Fibroblast of skin of left biceps (primary cell): ENCODE measurements around the gene TMEM132D.

Experiments used
- DNase-seq, 2 experiments: peaks; one replicate each; pipeline ENCODE4 v3.0.0-alpha.2; 2013; ENCODE audit warnings: low read depth in 2 of 2

Gene TMEM132D

GRCh38 chr12:129727100-129727499 lies 176.7 kb downstream of the TMEM132D start:
- DNase-seq, result no peak

DNA sequence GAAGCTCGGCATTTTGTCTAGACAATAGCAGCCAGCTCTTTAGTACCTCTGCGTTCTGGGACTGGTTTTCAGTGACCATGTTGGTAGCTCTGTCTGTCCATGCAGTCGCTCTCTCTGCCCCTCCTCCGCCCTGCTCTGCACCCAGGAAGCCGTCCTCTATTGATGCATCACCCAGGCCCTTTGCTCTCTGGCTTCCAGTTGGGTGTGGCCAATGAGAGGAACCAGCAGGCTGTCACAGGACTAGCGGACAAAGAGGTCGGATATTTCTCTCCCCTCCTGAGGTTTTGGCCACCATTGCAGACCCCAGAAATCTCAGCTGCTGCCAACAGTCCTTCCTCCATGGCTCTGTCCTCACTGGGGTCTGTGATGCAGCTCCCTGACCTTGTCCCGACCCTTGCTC lies 180.6 kb downstream of the TMEM132D start:
- no peak for DNase-seq

GRCh38 chr12:129720618-129721017 lies 183.2 kb downstream of the TMEM132D start:
- DNase-seq, result no peak

DNA sequence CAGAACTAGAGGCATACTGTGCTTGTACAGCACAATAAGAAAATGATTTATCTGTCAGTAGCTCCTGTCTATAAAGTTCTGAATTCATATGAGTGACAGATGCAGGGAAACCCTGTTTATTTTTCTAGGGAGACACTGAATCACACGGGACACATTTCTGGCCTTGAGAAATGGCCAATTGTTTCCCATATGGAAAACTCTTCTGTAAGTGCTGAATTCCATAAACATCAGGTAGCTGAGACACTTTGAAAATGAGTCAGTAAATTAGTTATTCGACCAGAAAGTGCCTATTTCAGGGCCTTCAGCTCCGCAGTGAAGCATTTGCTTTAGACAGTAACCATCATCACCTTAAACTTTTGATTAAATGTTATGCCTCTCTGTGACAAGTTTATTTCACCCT lies 184.4 kb downstream of the TMEM132D start:
- DNase-seq, result no peak

DNA sequence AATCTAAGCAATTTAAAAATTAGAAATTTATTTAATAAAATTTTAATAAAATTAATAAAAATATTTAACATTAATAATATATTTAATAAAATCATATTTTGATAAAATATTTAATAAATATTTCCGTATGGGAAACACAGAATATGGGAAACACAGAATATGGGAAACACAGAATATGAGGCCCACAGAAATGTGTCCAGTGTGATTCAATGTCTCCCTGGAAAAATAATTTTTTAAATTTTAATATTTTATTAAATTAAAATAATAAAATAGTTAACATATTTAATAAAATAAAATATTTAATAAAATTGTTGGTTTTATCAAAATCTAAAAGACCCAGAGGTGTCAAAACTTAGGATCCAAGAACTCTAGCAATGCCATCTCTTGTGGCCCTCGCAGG lies 186.4 kb downstream of the TMEM132D start:
- DNase-seq, result no peak

GRCh38 chr12:129716825-129717224 lies 187.0 kb downstream of the TMEM132D start:
- no peak for DNase-seq

DNA sequence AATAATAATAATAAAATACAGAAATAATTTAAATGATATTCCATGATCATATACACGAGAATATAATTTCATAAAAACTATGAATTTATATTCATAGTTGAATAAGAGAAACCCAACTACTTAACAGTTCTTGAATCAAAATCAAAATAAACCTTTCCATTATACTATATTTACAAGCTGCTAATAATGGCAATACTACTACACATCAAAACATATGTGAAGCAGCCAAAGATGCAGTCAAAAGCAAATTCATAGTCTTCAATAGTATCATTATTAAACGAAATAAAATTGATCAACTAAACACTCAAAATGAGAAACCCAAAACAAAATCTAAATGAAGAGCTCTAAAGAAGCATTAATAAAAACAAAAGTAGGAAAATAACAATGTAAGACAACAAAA lies 197.1 kb downstream of the TMEM132D start:
- no peak for DNase-seq

DNA sequence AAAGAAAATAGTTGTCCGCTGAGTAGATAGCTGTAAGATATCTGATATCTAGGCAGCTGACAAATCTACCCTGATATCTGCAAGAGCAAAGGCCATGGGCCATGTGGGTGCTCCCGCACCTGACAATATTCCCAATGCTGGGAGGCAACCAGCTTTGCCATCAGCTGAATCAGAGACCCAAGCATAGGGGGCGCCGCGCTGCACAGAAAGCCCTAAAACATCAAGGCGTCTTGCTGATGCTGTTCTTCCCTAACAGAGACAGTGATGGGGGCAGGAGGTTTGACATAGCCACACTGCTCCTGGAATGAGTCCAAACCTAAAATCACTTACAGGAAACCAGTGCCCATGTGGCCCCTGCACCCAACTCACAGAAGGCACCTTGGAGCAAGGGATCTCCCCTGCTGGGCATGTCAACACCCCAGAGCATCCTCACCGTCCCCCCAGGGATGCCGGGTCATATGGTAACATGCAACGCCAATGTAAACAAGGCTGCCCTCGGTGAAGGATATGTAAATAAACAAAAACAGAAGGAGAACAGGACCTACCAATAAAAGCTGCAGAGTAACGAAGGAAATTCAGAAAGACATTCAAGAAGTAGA lies 199.5 kb downstream of the TMEM132D start:
- DNase-seq, result no peak

- DNase-seq, result peak in 1 of 2 experiments; percentile 6
Observed at GRCh38 chr12:129701631-129702101, 202.2 kb downstream of the TMEM132D start.

GRCh38 chr12:129700036-129700435 lies 203.8 kb downstream of the TMEM132D start:
- no peak for DNase-seq

DNA sequence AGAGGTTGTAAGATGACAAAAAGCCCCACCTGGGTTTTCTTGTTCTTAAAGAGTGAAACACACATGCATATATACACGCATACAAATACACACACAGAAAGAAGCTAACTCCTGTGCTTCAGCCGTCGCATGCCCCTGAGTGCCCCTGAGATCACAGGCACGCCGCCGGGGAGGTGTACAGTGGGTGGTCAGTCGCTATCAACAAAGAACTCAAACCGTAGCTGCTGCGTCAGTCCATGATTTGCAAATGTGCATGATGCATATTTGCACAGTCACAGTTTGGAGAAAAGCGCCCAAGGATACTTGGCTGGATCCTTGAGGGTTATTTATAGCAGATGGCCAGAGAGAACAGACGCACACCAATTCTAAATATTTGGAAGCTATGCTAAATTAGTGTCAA lies 206.9 kb downstream of the TMEM132D start:
- DNase-seq, result peak in 1 of 2 experiments; percentile 15

- no peak for DNase-seq
Observed at GRCh38 chr12:129696405-129696804, 207.4 kb downstream of the TMEM132D start.

- no peak for DNase-seq
Observed at GRCh38 chr12:129693731-129694130, 210.1 kb downstream of the TMEM132D start.

DNA sequence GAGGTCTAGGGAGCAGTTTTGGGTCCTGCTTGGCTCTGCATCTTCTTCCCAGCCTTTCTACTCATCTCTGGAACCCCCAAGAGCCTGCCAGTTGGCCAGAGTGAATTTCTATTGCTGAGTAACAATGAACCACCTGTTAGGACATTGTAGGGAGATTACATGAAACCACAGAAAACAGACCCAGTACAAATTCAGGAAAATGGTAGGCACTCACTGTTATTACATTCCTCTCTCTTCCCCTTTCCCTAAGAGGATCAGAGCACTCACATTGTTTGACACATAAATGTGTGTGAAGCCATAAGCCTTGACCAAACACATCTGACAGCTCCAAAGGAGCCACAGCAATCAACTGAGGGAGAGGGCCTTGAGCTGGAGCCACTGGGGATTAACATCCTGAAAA lies 216.1 kb downstream of the TMEM132D start:
- DNase-seq, result no peak

GRCh38 chr12:129681830-129682229 lies 222.0 kb downstream of the TMEM132D start:
- DNase-seq, result no peak

GRCh38 chr12:129681151-129681550 lies 222.7 kb downstream of the TMEM132D start:
- no peak for DNase-seq

DNA sequence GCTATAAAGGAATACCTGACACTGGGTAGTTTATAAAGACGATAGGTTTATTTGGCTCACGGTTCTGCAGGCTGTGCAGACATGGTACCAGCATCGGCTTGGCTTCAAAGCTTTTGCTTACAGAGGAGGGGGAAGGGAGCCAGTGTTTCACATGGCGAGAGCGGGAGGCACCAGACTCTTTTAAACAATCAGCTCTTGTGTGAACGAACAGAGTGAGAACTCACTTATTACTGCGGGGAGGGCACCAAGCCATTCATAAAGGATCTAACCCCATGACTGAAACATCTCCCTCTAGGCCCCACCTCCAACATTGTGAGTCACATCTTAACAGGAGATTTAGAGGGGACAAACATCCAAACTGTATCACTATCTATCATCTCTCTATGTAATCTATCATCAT lies 227.4 kb downstream of the TMEM132D start:
- no peak for DNase-seq

DNA sequence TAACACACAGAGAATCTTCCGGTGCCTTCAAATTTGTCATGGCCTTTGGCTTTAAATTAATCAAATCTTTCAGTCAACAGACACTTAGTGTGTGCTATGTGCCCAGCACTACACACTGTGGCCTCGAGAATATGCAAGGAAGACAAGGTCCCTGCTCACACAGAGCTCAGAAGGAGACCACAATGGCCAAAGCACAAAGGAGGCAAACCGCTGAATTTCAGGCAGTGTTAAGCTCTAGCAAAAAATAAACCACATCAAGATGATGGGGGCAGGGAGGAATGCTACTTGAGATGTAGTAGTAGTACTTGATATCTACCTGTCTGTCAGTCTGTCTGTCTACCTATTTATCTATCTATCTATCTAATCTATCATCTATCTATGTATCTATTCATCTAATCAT lies 227.9 kb downstream of the TMEM132D start:
- DNase-seq, result no peak

- no peak for DNase-seq
Observed at GRCh38 chr12:129675496-129675895, 228.3 kb downstream of the TMEM132D start.

DNA sequence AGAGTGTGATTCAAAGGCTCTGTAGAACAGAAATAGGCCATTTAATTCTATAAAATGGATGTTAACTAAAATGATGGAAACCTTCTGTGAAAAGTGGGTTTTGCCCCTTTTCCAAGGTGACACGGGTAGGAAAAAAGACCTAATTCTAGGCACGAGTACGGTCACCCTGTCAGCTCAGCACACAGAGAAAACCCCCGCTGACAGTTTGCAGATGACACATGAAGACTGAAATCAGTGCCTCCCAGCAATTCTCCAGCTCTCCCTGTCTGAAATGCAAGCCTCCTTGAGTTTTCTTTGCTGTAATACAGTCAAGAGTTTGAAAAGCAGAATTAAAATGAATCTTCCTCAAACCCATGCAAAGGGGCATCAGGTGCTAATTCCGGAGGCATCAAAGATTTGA lies 230.0 kb downstream of the TMEM132D start:
- no peak for DNase-seq

GRCh38 chr12:129672110-129672509 lies 231.7 kb downstream of the TMEM132D start:
- no peak for DNase-seq

- DNase-seq, result no peak
Observed at GRCh38 chr12:129670256-129670920, 233.4 kb downstream of the TMEM132D start.

GRCh38 chr12:129665414-129665813 lies 238.4 kb downstream of the TMEM132D start:
- DNase-seq, result no peak

DNA sequence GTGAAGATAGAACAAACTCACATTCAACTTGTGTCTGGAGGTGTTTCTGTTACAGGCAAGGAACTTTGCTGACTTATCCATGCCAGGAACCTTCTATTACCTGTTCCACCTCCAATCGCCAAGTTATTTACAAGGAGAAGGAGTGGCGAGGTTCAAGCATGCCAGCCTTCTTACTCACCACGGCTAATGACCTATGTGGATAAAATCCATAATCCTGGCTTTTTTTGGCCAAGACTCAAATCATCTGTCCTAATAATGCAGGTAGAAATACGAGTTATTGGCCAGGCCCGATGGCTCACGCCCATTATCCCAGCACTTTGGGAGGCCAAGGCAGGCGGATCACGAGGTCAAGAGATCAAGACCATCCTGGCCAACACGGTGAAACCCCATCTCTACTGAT lies 241.6 kb downstream of the TMEM132D start:
- no peak for DNase-seq
